ENCODE data around the gene SRSF9. TPM values are rescaled to one million over a fixed set of nuclear protein-coding genes. Genes with fewer than 3 reads are reported as not detected.

Gene SRSF9
- total RNA-seq, 2 donors from 2014 or later: 135 to 143 TPM

- DNase-seq (no peak), ATAC-seq (no peak)
- intact Hi-C loops (cut with DNase I, micrococcal nuclease): loop anchor here (10.0 kb wide), 1 partner anchor 71 kb away; no protein-coding TSS in a partner anchor
Observed at GRCh38 chr12:120425797-120426196, 43.8 kb downstream of the SRSF9 start.

- DNase-seq: no peak
- intact Hi-C loops (cut with DNase I, micrococcal nuclease): loop anchor here (10.0 kb wide), 1 partner anchor 68 kb away; no protein-coding TSS in a partner anchor
- ATAC-seq: no peak
Observed at GRCh38 chr12:120422892-120423456, 46.6 kb downstream of the SRSF9 start.

GRCh38 chr12:120421701-120422100 lies 47.8 kb downstream of the SRSF9 start:
- ATAC-seq (no peak), DNase-seq (no peak)
- intact Hi-C loops (cut with DNase I, micrococcal nuclease): loop anchor here (10.0 kb wide), 1 partner anchor 67 kb away; no protein-coding TSS in a partner anchor

GRCh38 chr12:120417917-120418580 lies 51.5 kb downstream of the SRSF9 start:
- intact Hi-C loops (cut with DNase I, micrococcal nuclease): no loop called here

GRCh38 chr12:120416490-120417216 lies 52.9 kb downstream of the SRSF9 start:
- intact Hi-C loops (cut with DNase I, micrococcal nuclease): no loop called here
- DNase-seq (no peak), ATAC-seq (no peak)

More at GRCh38 chr12:120417917-120418580, 51.5 kb downstream of the SRSF9 start:
- ATAC-seq: no peak
- DNase-seq: no peak

- ATAC-seq (peak; percentile 98), DNase-seq (peak; percentile 32 to 48)
- intact Hi-C loops (cut with DNase I, micrococcal nuclease): no loop called here
Observed at GRCh38 chr12:120413901-120414695, 55.5 kb downstream of the SRSF9 start.

GRCh38 chr12:120412421-120412820 lies 57.1 kb downstream of the SRSF9 start:
- no peak for ATAC-seq
- intact Hi-C loops (cut with DNase I, micrococcal nuclease): no loop called here
- DNase-seq: no peak

Other genes with a start within 250 kb of the SRSF9 start
- gene PXN, start 204.0 kb downstream of the SRSF9 start, total RNA-seq: 100 to 1,000 TPM; 161 to 164 TPM
- 1,000 to 10,000 TPM; 7,104 to 9,174 TPM for gene RNU4-2, start 177.8 kb downstream of the SRSF9 start, total RNA-seq
- gene RNU4-1, start 176.5 kb downstream of the SRSF9 start, total RNA-seq: 1,000 to 10,000 TPM; 2,546 to 2,662 TPM
- 1 to 10 TPM; 1.2 to 1.3 TPM for gene SIRT4, start 167.4 kb downstream of the SRSF9 start, total RNA-seq
- gene PLA2G1B, start 142.0 kb downstream of the SRSF9 start, total RNA-seq: not detected
- 1 to 10 TPM; 3.4 to 7.4 TPM for gene MSI1, start 100.6 kb downstream of the SRSF9 start, total RNA-seq
- 1,000 to 10,000 TPM in 1 of 2 donors, 100 to 1,000 TPM in 1; 936 to 1,140 TPM for gene COX6A1, start 31.6 kb downstream of the SRSF9 start, total RNA-seq
- 10 to 100 TPM; 14.1 to 20.1 TPM for gene TRIAP1, start 23.4 kb downstream of the SRSF9 start, total RNA-seq
- gene GATC, start 23.3 kb downstream of the SRSF9 start, total RNA-seq: 10 to 100 TPM; 18.9 to 32.7 TPM
- 100 to 1,000 TPM; 338 to 371 TPM for gene DYNLL1, start 26.4 kb upstream of the SRSF9 start, total RNA-seq
- gene COQ5, start 59.4 kb upstream of the SRSF9 start, total RNA-seq: 10 to 100 TPM; 31.2 to 35.1 TPM
- gene RNF10, start 64.6 kb upstream of the SRSF9 start, total RNA-seq: 100 to 1,000 TPM; 211 to 223 TPM
- gene POP5, start 111.7 kb upstream of the SRSF9 start, total RNA-seq: 10 to 100 TPM; 28.5 to 34.5 TPM
- gene CABP1, start 170.9 kb upstream of the SRSF9 start, total RNA-seq: 1 to 10 TPM; 1.2 to 2.5 TPM
- 100 to 1,000 TPM; 271 to 278 TPM for gene MLEC, start 217.4 kb upstream of the SRSF9 start, total RNA-seq
- gene UNC119B, start 240.7 kb upstream of the SRSF9 start, total RNA-seq: 10 to 100 TPM; 15.1 to 27.5 TPM

Data from left colon (tissue), 2 donors.